Measurements from ENCODE around the gene RBM19. TPM values are rescaled to one million over a fixed set of nuclear protein-coding genes. Genes with fewer than 3 reads are reported as not detected.

Gene RBM19
- total and polyA plus RNA-seq, 12 donors, result 13.3 to 26.6 (median 16.2) TPM

DNA sequence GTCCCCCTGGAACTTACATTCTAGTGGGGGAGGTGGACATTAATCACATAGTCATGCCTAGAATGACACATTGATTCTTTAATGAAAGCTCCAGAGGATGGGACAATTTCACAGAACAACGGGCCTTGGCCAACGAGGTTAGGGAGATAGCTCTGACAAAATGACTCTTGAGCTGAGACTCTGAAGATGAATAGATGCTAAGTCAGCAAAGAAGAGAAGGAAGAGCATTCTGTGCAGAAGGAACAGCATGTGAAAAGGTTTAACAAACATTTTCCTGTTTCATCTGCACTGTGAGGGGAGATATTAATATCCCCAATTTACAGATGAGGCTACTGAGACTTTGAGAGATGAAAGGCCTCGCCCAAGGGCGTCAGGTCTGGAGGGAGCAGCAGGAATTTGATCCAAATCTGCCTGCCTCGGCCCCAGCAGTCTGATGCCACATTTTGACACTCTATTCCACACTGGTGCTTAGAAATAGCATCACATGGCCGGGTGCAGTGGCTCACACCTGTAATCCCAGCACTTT is 193.6 kb downstream of the RBM19 start:
- no peaks in the 10 kb centered on the region for H3K36me3 ChIP-seq
- DNase-seq, result no peak
- 69 to 83% methylated on average over 6 of the region's 6 CpGs for WGBS, 2 donors
- ATAC-seq, result no peak
- H3K4me1 ChIP-seq, result no peaks in the 10 kb centered on the region
- H3K9me3 ChIP-seq, result no peaks in the 10 kb centered on the region
- H3K27me3 ChIP-seq, result peaks cover 0 to 53% (median 28%) of the 10 kb centered on the region in 7 donors
- TF ChIP-seq, protein P1, sequence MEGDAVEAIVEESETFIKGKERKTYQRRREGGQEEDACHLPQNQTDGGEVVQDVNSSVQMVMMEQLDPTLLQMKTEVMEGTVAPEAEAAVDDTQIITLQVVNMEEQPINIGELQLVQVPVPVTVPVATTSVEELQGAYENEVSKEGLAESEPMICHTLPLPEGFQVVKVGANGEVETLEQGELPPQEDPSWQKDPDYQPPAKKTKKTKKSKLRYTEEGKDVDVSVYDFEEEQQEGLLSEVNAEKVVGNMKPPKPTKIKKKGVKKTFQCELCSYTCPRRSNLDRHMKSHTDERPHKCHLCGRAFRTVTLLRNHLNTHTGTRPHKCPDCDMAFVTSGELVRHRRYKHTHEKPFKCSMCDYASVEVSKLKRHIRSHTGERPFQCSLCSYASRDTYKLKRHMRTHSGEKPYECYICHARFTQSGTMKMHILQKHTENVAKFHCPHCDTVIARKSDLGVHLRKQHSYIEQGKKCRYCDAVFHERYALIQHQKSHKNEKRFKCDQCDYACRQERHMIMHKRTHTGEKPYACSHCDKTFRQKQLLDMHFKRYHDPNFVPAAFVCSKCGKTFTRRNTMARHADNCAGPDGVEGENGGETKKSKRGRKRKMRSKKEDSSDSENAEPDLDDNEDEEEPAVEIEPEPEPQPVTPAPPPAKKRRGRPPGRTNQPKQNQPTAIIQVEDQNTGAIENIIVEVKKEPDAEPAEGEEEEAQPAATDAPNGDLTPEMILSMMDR (IDR thresholded peaks at IDR 0.05), result no peak
- intact Hi-C loops (cut with DNase I), result no loop called here
- H3K27ac ChIP-seq, result no peak overlapping the region
- H3K4me3 ChIP-seq, result no peak overlapping the region

DNA sequence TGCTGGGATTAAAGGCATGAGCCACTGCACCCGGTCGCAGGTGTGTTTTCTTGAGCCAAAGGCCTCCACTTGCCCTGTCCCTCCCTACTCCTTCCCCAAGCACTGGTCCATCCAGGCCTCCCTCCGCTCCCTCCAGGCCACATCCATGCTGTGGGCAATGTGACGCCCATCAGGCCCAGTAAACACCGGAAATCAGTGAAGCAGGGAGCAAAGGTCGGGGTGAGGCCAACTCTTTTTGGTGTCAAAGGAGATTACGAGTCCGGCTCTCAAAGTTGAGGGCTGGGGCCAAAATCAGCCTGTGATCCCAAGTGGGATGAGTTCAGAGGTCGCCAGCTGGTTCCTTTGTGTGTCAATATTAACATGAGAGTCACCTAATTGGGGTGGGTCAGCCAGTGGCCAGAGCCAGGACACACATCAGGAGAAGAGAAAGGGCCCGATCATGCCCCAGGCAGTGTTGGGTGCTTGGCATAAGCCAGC is 195.7 kb downstream of the RBM19 start:
- intact Hi-C loops (cut with DNase I), result no loop called here
- no peak for ATAC-seq
- Histone ChIP-seq H3K4me1 (no peaks in the 10 kb centered on the region), H3K27me3 (peaks cover 0 to 51% (median 27%) of the 10 kb centered on the region in 7 donors), H3K4me3 (no peak overlapping the region), H3K9me3 (no peaks in the 10 kb centered on the region), H3K27ac (no peak overlapping the region), H3K36me3 (no peaks in the 10 kb centered on the region)
- TF ChIP-seq, protein P1 (IDR thresholded peaks at IDR 0.05), result no peak
- DNase-seq, result no peak
- WGBS, 2 donors, result 67 to 71% methylated on average over 10 of the region's 10 CpGs

DNA sequence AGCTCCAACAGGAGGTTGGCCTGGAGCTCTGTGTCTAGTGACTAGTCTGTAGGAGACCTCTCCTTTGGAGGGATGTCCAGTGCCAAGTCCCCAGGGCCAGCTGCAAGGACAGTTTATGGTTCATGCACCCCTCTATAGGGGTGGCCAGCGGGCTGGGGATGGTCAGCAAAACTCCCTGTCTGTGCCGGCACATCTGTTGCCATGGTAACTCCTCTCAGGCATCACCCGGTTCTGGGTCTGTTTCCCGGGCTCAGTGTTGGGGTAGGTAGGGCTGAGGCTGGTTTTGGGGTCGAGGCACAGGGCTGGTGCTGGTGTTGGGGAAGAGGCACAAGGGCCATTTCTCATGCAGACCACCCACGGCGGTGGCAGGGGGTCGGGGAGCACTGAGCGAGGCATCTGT is 196.8 kb downstream of the RBM19 start:
- DNase-seq (no peak), ATAC-seq (no peak)
- H3K27me3 ChIP-seq, result peaks cover 0 to 51% (median 27%) of the 10 kb centered on the region in 7 donors
- H3K4me3 ChIP-seq, result no peak overlapping the region
- no peaks in the 10 kb centered on the region for H3K9me3 ChIP-seq
- H3K36me3 ChIP-seq, result no peaks in the 10 kb centered on the region
- H3K27ac ChIP-seq, result no peak overlapping the region
- TF ChIP-seq, protein P1 (IDR thresholded peaks at IDR 0.05), result no peak
- intact Hi-C loops (cut with DNase I), result no loop called here
- WGBS, 2 donors, result 64 to 67% methylated on average over 9 of the region's 9 CpGs
- no peaks in the 10 kb centered on the region for H3K4me1 ChIP-seq

DNA sequence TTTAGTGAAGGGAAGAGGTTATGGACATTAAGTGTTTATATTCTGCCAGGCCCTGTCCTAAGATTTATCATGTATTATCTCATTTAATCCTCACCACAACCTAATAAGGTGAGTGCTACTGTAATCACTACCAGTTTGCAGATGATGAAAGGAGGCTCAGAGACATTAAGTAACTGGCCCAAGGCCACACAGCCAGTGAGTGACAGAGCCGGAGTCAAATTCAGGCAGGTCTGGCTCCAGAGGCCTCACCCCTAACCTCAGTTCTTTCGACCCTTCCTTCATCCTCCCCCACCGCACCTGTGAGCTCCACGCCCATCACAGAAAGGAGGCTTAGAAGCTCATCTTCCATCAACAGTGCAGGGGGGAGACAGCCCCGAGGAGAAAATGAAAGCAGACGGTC is 197.3 kb downstream of the RBM19 start:
- ATAC-seq (no peak), DNase-seq (no peak)
- no peaks in the 10 kb centered on the region for H3K4me1 ChIP-seq
- intact Hi-C loops (cut with DNase I), result no loop called here
- H3K4me3 ChIP-seq, result no peak overlapping the region
- H3K36me3 ChIP-seq, result no peaks in the 10 kb centered on the region
- H3K27me3 ChIP-seq, result peaks cover 0 to 56% (median 27%) of the 10 kb centered on the region in 7 donors
- no peak overlapping the region for H3K27ac ChIP-seq
- TF ChIP-seq, protein P1 (IDR thresholded peaks at IDR 0.05), result no peak
- no peaks in the 10 kb centered on the region for H3K9me3 ChIP-seq
- WGBS, 2 donors, result 70 to 74% methylated on average over 6 of the region's 6 CpGs

All from heart right ventricle (tissue), 16 donors.